HG03159 (cell line): Measurements from ENCODE around the gene C19orf67.

Experiments used
- ATAC-seq: cut with Tn5 transposase; IDR thresholded peaks from one replicate; pipeline ENCODE4 v1.9.1; 2021; ENCODE audit warnings: mild to moderate bottlenecking, moderate library complexity; ENCODE audit not compliant: unreplicated experiment

Gene C19orf67

GRCh38 chr19:14085309-14085995 lies at the start of gene C19orf67:
Gene C19orf67 (minus strand): TSS chr19:14085783. CDS start chr19:14085627, 156 bp downstream.
- no peak for ATAC-seq

- no peak for ATAC-seq
Measured at GRCh38 chr19:14135355-14135754, 49.8 kb upstream of the C19orf67 start.

- no peak for ATAC-seq
Measured at GRCh38 chr19:14127929-14128509, 42.4 kb upstream of the C19orf67 start.

- no peak for ATAC-seq
Measured at GRCh38 chr19:14127176-14127575, 41.6 kb upstream of the C19orf67 start.

- ATAC-seq, result no peak
Measured at GRCh38 chr19:14122924-14123323, 37.3 kb upstream of the C19orf67 start.

- no peak for ATAC-seq
Measured at GRCh38 chr19:14120497-14120780, 34.9 kb upstream of the C19orf67 start.

GRCh38 chr19:14119644-14120496 lies 34.3 kb upstream of the C19orf67 start:
- ATAC-seq, result no peak

GRCh38 chr19:14119146-14119545 lies 33.6 kb upstream of the C19orf67 start:
- no peak for ATAC-seq

GRCh38 chr19:14118165-14119051 lies 32.8 kb upstream of the C19orf67 start:
- ATAC-seq, result no peak

GRCh38 chr19:14117668-14118164 lies 32.1 kb upstream of the C19orf67 start, which contains the start of gene PRKACA:
Gene PRKACA (minus strand): TSS chr19:14117762. CDS start chr19:14117547, 215 bp downstream.
- peak; percentile 94 for ATAC-seq

- ATAC-seq, result peak; percentile 4
Measured at GRCh38 chr19:14116918-14117578, 31.5 kb upstream of the C19orf67 start.

- ATAC-seq, result no peak
Measured at GRCh38 chr19:14116525-14116917, 30.9 kb upstream of the C19orf67 start.

GRCh38 chr19:14115756-14116155 lies 30.2 kb upstream of the C19orf67 start:
- ATAC-seq, result no peak

- ATAC-seq, result no peak
Measured at GRCh38 chr19:14114854-14115253, 29.3 kb upstream of the C19orf67 start.

GRCh38 chr19:14114439-14114838 lies 28.9 kb upstream of the C19orf67 start:
- no peak for ATAC-seq

- ATAC-seq, result no peak
Measured at GRCh38 chr19:14113762-14114414, 28.3 kb upstream of the C19orf67 start.

- ATAC-seq, result no peak
Measured at GRCh38 chr19:14112809-14113385, 27.3 kb upstream of the C19orf67 start.

- ATAC-seq, result no peak
Measured at GRCh38 chr19:14112051-14112808, 26.6 kb upstream of the C19orf67 start.

- no peak for ATAC-seq
Measured at GRCh38 chr19:14111486-14111885, 25.9 kb upstream of the C19orf67 start.
